Measurements from ENCODE around the gene UPK1B.
"Not testable (repeated sequence)": the region's sequence is repeated elsewhere in the genome, so short reads cannot be mapped to it uniquely, and the experiment has no call there.

UPK1B gene

GRCh38 chr3:119173325-119173724 is at the start of gene UPK1B:
Gene UPK1B, plus strand, starts transcription at chr3:119173598. Its CDS starts 13,144 bp downstream, at chr3:119186742.
- H3K4me1 ChIP-seq (ENCODE audit: control insufficient read depth, low read depth, low read length) = no peaks in the 10 kb centered on the region

GRCh38 chr3:119125342-119125741 is 48.1 kb upstream of the UPK1B start:
- Histone ChIP-seq H3K36me3 (ENCODE audit: control insufficient read depth, low read depth, low read length) (no peaks in the 10 kb centered on the region), H3K27ac (ENCODE audit: low read length) (no peak overlapping the region), H3K9me3 (ENCODE audit: control insufficient read depth, low read depth, low read length) (no peaks in the 10 kb centered on the region), H3K9ac (ENCODE audit: low read length) (no peak overlapping the region), H3K4me3 (ENCODE audit: low read length) (no peak overlapping the region), H3K27me3 (ENCODE audit: control insufficient read depth, insufficient read depth, low read length) (no peaks in the 10 kb centered on the region), H3K4me1 (ENCODE audit: control insufficient read depth, low read depth, low read length) (peaks cover 3% of the 10 kb centered on the region)

More at GRCh38 chr3:119173325-119173724, at the start of gene UPK1B:
- Histone ChIP-seq H3K4me3 (ENCODE audit: low read length) (no peak within 1 kb of the TSS), H3K9ac (ENCODE audit: low read length) (no peak within 1 kb of the TSS), H3K36me3 (ENCODE audit: control insufficient read depth, low read depth, low read length) (no peaks in the 10 kb centered on the region), H3K9me3 (ENCODE audit: control insufficient read depth, low read depth, low read length) (no peaks in the 10 kb centered on the region), H3K27ac (ENCODE audit: low read length) (no peak within 1 kb of the TSS), H3K27me3 (ENCODE audit: control insufficient read depth, insufficient read depth, low read length) (no peaks in the 10 kb centered on the region)

DNA sequence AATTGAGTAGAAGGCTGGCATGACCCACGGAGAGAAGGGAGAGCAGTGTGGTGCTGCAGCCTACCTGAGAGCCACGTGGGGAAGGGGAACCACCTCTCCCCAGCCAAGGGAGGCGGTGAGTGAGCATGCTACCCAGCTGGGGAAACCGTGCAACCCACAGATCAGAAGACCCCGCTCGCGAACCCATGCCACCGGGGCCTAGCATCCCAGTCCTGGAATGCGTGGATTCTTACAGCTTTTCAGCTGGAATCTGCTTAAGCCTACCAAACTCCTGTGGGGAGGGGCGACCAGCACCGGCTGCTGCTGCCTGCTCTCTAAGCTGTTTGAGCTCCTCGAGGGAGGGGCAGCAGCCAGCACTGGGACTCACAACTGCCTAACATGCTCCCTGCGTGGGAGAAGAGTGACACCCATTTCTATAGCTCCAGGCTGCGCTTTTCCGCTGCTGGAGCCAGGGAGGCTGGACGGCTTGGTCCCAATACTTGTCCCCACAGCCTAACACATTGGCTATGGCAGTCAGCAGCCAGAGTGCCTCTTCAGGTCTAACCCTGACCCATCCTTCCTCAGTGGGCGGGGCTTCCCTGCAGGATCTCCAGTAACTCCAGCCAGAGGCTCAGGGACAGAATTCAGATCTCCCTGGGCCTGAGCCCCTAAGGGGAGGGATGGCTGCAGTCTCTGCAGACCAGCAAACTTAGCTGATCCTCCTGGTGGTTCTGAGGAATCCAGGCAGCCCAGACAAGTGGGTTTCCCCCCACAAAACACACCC is 47.5 kb upstream of the UPK1B start:
- Histone ChIP-seq H3K27ac (ENCODE audit: low read length) (no peak overlapping the region), H3K4me3 (ENCODE audit: low read length) (no peak overlapping the region), H3K9me3 (ENCODE audit: control insufficient read depth, low read depth, low read length) (no peaks in the 10 kb centered on the region), H3K27me3 (ENCODE audit: control insufficient read depth, insufficient read depth, low read length) (no peaks in the 10 kb centered on the region), H3K36me3 (ENCODE audit: control insufficient read depth, low read depth, low read length) (no peaks in the 10 kb centered on the region), H3K9ac (ENCODE audit: low read length) (no peak overlapping the region), H3K4me1 (ENCODE audit: control insufficient read depth, low read depth, low read length) (peaks cover 4% of the 10 kb centered on the region)

DNA sequence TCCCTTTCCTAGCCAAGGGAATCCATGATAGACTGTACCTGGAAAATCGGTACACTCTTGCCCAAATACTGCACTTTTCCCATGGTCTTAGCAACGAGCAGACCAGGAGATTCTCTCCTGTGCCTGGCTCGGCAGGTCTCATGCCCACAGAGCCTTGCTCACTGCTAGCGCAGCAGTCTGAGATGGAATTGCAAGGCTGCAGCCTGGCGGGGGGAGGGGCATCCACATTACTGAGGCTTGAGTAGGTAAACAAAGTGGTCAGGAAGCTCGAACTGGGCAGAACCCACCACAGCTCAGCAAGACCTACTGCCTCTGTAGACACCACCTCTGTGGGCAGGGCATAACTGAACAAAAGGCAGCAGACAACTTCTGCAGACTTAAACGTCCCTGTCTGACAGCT is 43.1 kb upstream of the UPK1B start:
- not testable (repeated sequence) for H3K9me3 ChIP-seq (ENCODE audit: control insufficient read depth, low read depth, low read length); H3K4me1 ChIP-seq (ENCODE audit: control insufficient read depth, low read depth, low read length); H3K36me3 ChIP-seq (ENCODE audit: control insufficient read depth, low read depth, low read length); H3K27me3 ChIP-seq (ENCODE audit: control insufficient read depth, insufficient read depth, low read length); H3K4me3 ChIP-seq (ENCODE audit: low read length); H3K9ac ChIP-seq (ENCODE audit: low read length); H3K27ac ChIP-seq (ENCODE audit: low read length)

- H3K4me1 ChIP-seq (ENCODE audit: control insufficient read depth, low read depth, low read length); H3K36me3 ChIP-seq (ENCODE audit: control insufficient read depth, low read depth, low read length); H3K27me3 ChIP-seq (ENCODE audit: control insufficient read depth, insufficient read depth, low read length); H3K4me3 ChIP-seq (ENCODE audit: low read length); H3K27ac ChIP-seq (ENCODE audit: low read length); H3K9me3 ChIP-seq (ENCODE audit: control insufficient read depth, low read depth, low read length); H3K9ac ChIP-seq (ENCODE audit: low read length): not testable (repeated sequence)
Observed at GRCh38 chr3:119132291-119132690, 41.1 kb upstream of the UPK1B start.

GRCh38 chr3:119139360-119139759 is 34.0 kb upstream of the UPK1B start:
- not testable (repeated sequence) for H3K9me3 ChIP-seq (ENCODE audit: control insufficient read depth, low read depth, low read length); H3K27me3 ChIP-seq (ENCODE audit: control insufficient read depth, insufficient read depth, low read length); H3K4me1 ChIP-seq (ENCODE audit: control insufficient read depth, low read depth, low read length); H3K4me3 ChIP-seq (ENCODE audit: low read length); H3K9ac ChIP-seq (ENCODE audit: low read length); H3K36me3 ChIP-seq (ENCODE audit: control insufficient read depth, low read depth, low read length); H3K27ac ChIP-seq (ENCODE audit: low read length)

GRCh38 chr3:119140466-119140865 is 32.9 kb upstream of the UPK1B start:
- Histone ChIP-seq H3K9me3 (ENCODE audit: control insufficient read depth, low read depth, low read length) (no peaks in the 10 kb centered on the region), H3K27ac (ENCODE audit: low read length) (no peak overlapping the region), H3K4me1 (ENCODE audit: control insufficient read depth, low read depth, low read length) (no peaks in the 10 kb centered on the region), H3K36me3 (ENCODE audit: control insufficient read depth, low read depth, low read length) (no peaks in the 10 kb centered on the region), H3K4me3 (ENCODE audit: low read length) (no peak overlapping the region), H3K27me3 (ENCODE audit: control insufficient read depth, insufficient read depth, low read length) (no peaks in the 10 kb centered on the region), H3K9ac (ENCODE audit: low read length) (no peak overlapping the region)

DNA sequence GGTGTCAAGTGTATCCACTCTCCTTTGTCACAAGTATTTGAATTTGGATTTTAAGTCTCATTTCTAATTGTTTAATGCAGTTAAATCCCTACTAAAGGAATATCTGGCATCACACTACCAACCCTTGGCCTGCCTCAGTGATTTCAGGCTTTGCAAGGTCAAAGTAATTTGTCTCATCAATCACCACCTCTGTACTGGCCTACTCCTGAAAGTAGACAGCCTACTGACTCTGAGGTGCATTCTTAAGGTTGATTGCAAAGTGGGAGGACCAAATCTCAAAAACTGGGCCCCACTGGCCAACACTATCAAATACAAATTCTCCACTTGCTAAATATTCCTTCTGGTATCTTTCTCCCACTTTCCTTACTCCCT is 28.3 kb upstream of the UPK1B start:
- no peaks in the 10 kb centered on the region for H3K4me1 ChIP-seq (ENCODE audit: control insufficient read depth, low read depth, low read length)
- H3K9me3 ChIP-seq (ENCODE audit: control insufficient read depth, low read depth, low read length) = no peaks in the 10 kb centered on the region
- H3K9ac ChIP-seq (ENCODE audit: low read length) = no peak overlapping the region
- no peak overlapping the region for H3K27ac ChIP-seq (ENCODE audit: low read length)
- H3K36me3 ChIP-seq (ENCODE audit: control insufficient read depth, low read depth, low read length) = no peaks in the 10 kb centered on the region
- no peaks in the 10 kb centered on the region for H3K27me3 ChIP-seq (ENCODE audit: control insufficient read depth, insufficient read depth, low read length)
- H3K4me3 ChIP-seq (ENCODE audit: low read length) = no peak overlapping the region

DNA sequence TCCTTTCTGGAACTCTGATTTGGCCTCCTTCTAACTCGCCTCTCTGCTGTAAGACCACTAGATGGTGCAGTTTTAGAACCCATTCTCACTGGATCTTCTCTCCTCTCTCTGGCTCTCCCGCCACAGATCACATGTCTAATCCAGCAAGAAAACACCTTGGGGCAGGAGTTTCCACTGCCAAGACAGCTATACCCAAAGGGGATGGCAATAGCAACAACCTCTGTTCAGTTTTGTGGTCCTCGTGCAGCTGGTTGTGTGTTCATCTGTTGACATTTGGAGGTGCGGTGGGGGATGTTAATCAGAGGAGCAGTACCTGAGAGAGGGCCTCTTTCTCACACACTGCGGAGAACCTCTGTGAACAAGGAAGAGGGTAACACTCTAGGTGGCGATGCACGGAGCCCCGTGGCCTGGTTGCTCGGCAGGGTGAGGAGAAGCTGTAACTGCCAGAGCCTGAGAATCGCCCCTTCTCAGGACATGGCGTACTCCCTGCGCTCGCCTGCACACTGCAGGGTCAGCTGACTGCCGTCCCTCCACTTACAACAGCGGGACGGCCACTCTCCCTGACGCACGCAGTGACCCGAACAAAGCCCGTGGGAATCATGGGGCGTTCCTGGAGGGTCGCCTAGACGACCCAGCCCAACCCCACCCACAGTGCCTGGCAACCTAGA is 27.8 kb upstream of the UPK1B start, which contains the start of gene TEX55:
TSS of gene TEX55 (plus strand) at position 666 of the 668 bp plus-strand sequence. CDS start 25 bp downstream, outside the sequence.
- Histone ChIP-seq H3K4me3 (ENCODE audit: low read length) (no peak within 1 kb of the TSS), H3K27ac (ENCODE audit: low read length) (no peak within 1 kb of the TSS), H3K4me1 (ENCODE audit: control insufficient read depth, low read depth, low read length) (no peaks in the 10 kb centered on the region), H3K36me3 (ENCODE audit: control insufficient read depth, low read depth, low read length) (no peaks in the 10 kb centered on the region), H3K27me3 (ENCODE audit: control insufficient read depth, insufficient read depth, low read length) (no peaks in the 10 kb centered on the region), H3K9me3 (ENCODE audit: control insufficient read depth, low read depth, low read length) (no peaks in the 10 kb centered on the region), H3K9ac (ENCODE audit: low read length) (no peak within 1 kb of the TSS)

GRCh38 chr3:119146578-119147375 is 26.6 kb upstream of the UPK1B start:
- Histone ChIP-seq H3K27ac (ENCODE audit: low read length) (no peak overlapping the region), H3K9ac (ENCODE audit: low read length) (no peak overlapping the region), H3K36me3 (ENCODE audit: control insufficient read depth, low read depth, low read length) (no peaks in the 10 kb centered on the region)

DNA sequence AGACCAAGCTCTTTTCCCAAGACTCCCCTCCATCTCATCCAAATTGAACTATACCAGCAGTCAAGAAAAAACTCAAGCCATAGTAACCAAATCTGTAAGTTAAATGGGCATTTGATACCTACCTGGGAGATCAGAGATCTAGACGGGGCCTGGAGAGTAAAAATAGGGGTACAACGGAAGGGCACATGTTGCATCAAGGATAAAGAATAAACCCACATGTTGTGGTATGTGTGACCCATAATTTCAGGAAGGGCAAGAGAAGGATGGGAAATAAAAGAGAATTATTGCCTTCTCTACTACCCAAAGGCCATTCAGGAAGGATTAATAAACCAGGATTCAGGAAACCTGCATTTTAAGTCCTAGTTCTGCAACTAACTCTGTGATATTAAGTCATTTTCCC is 25.9 kb upstream of the UPK1B start:
- Histone ChIP-seq H3K4me3 (ENCODE audit: low read length) (no peak overlapping the region), H3K27ac (ENCODE audit: low read length) (no peak overlapping the region), H3K27me3 (ENCODE audit: control insufficient read depth, insufficient read depth, low read length) (no peaks in the 10 kb centered on the region), H3K36me3 (ENCODE audit: control insufficient read depth, low read depth, low read length) (no peaks in the 10 kb centered on the region), H3K4me1 (ENCODE audit: control insufficient read depth, low read depth, low read length) (no peaks in the 10 kb centered on the region), H3K9me3 (ENCODE audit: control insufficient read depth, low read depth, low read length) (no peaks in the 10 kb centered on the region), H3K9ac (ENCODE audit: low read length) (no peak overlapping the region)

More at GRCh38 chr3:119146578-119147375, 26.6 kb upstream of the UPK1B start:
- no peaks in the 10 kb centered on the region for H3K4me1 ChIP-seq (ENCODE audit: control insufficient read depth, low read depth, low read length)
- H3K27me3 ChIP-seq (ENCODE audit: control insufficient read depth, insufficient read depth, low read length) = no peaks in the 10 kb centered on the region
- no peak overlapping the region for H3K4me3 ChIP-seq (ENCODE audit: low read length)
- no peaks in the 10 kb centered on the region for H3K9me3 ChIP-seq (ENCODE audit: control insufficient read depth, low read depth, low read length)

Data from iPS-18a (cell line).